Liver (tissue), 3 donors: Measurements from ENCODE around the gene PCDHGC4.

Experiments used
- CTCF ChIP-seq: fragments of 150-350 bp; IDR thresholded peaks from 2 replicates; pipeline ENCODE4 v1.5.1; 2017; ENCODE audit warnings: improper control_type of control experiment, low read depth, low read length; ENCODE audit not compliant: missing input control
- GABPA ChIP-seq, 2 donors: IDR thresholded peaks in 1 of 2; conservative IDR thresholded peaks in 1 of 2; 2 replicates each; pipeline ENCODE4 v1.6.1; 2016; ENCODE audit warnings: antibody characterized with exemption in 2 of 2, mild to moderate bottlenecking in 1 of 2, moderate library complexity in 1 of 2
- MAX ChIP-seq: IDR thresholded peaks from 2 replicates; pipeline ENCODE4 v1.6.1; 2016; ENCODE audit warnings: antibody characterized with exemption
- TAF1 ChIP-seq: conservative IDR thresholded peaks from 2 replicates; pipeline ENCODE4 v1.6.1; 2016; ENCODE audit warnings: antibody characterized with exemption, mild to moderate bottlenecking
- ZBTB33 ChIP-seq: IDR thresholded peaks from 2 replicates; pipeline ENCODE4 v1.6.1; 2016; ENCODE audit warnings: antibody characterized with exemption
- donor health status: healthy.
- donor health status: healthy.

GRCh38 chr5:141439411-141440141, 45.3 kb upstream of the PCDHGC4 start:
- no peak for TF ChIP-seq GABPA (IDR thresholded peaks at IDR 0.05 in 1 of 2, conservative IDR thresholded peaks at IDR 0.05 in 1 of 2)
- no peak for TF ChIP-seq CTCF
- TF ChIP-seq ZBTB33, result no peak
- TF ChIP-seq MAX, result no peak
- TF ChIP-seq TAF1, result no peak
